GM19452 (cell line): ENCODE measurements around the gene CAMTA1.
"Not testable (repeated sequence)": the region's sequence is repeated elsewhere in the genome, so short reads cannot be mapped to it uniquely, and the experiment has no call there.

Experiments used
- ATAC-seq: cut with Tn5 transposase; IDR thresholded peaks from one replicate; pipeline ENCODE4 v1.9.1; 2021; ENCODE audit not compliant: unreplicated experiment

CAMTA1 gene

GRCh38 chr1:7389906-7390603 is 604.8 kb downstream of the CAMTA1 start:
- ATAC-seq: no peak

- ATAC-seq: no peak
Measured at GRCh38 chr1:7390604-7391000, 605.3 kb downstream of the CAMTA1 start.

- no peak for ATAC-seq
Measured at GRCh38 chr1:7393136-7393535, 607.9 kb downstream of the CAMTA1 start.

GRCh38 chr1:7395251-7395650 is 610.0 kb downstream of the CAMTA1 start:
- ATAC-seq: no peak

- no peak for ATAC-seq
Measured at GRCh38 chr1:7398982-7399381, 613.7 kb downstream of the CAMTA1 start.

GRCh38 chr1:7399514-7400125 is 614.4 kb downstream of the CAMTA1 start:
- ATAC-seq: no peak

- ATAC-seq: no peak
Measured at GRCh38 chr1:7400566-7400965, 615.3 kb downstream of the CAMTA1 start.

- ATAC-seq: no peak
Measured at GRCh38 chr1:7401814-7402547, 616.7 kb downstream of the CAMTA1 start.

- ATAC-seq: no peak
Measured at GRCh38 chr1:7402548-7402850, 617.2 kb downstream of the CAMTA1 start.

- no peak for ATAC-seq
Measured at GRCh38 chr1:7403265-7404045, 618.2 kb downstream of the CAMTA1 start.

GRCh38 chr1:7404046-7404742 is 618.9 kb downstream of the CAMTA1 start:
- ATAC-seq: no peak

GRCh38 chr1:7405844-7406500 is 620.7 kb downstream of the CAMTA1 start:
- ATAC-seq: no peak

- no peak for ATAC-seq
Measured at GRCh38 chr1:7406641-7407543, 621.6 kb downstream of the CAMTA1 start.

GRCh38 chr1:7407544-7407895 is 622.3 kb downstream of the CAMTA1 start:
- ATAC-seq: no peak

GRCh38 chr1:7407980-7408770 is 622.9 kb downstream of the CAMTA1 start:
- ATAC-seq: no peak

GRCh38 chr1:7408771-7409150 is 623.5 kb downstream of the CAMTA1 start:
- no peak for ATAC-seq

GRCh38 chr1:7409278-7409677 is 624.0 kb downstream of the CAMTA1 start:
- ATAC-seq: no peak

GRCh38 chr1:7410156-7410555 is 624.9 kb downstream of the CAMTA1 start:
- ATAC-seq: no peak

- ATAC-seq: not testable (repeated sequence)
Measured at GRCh38 chr1:7417618-7418017, 632.4 kb downstream of the CAMTA1 start.
